H1 (cell line): Measurements from ENCODE around the gene FAM186B. TPM values are rescaled to one million over a fixed set of nuclear protein-coding genes. Genes with fewer than 3 reads are reported as not detected.

Experiments used
- JUND ChIP-seq: IDR thresholded peaks from 2 replicates; pipeline ENCODE4 v1.6.1; 2011; ENCODE audit warnings: mild to moderate bottlenecking, improper control_type of control experiment, low read length
- POLR2A ChIP-seq, 2 experiments: IDR thresholded peaks; 1 replicate in 1 of 2; 2 replicates in 1 of 2; pipeline ENCODE4 v1.6.1; 2011; ENCODE audit warnings: low read depth in 2 of 2, low read length in 2 of 2, mild to moderate bottlenecking in 2 of 2; ENCODE audit errors: control extremely low read depth in 1 of 2
- SIRT6 ChIP-seq: IDR thresholded peaks from one replicate; pipeline ENCODE4 v1.7.1; 2012; ENCODE audit warnings: low read length, inconsistent platforms
- TEAD4 ChIP-seq: IDR thresholded peaks from 2 replicates; pipeline ENCODE4 v1.6.1; 2012; ENCODE audit warnings: low read depth, low read length, inconsistent platforms, mixed read lengths
- polyA plus RNA-seq, 7 experiments: library from polyadenylated mRNA; depleted of rRNA in 3 of 7; stranded (reverse) in 5 of 7; unstranded in 2 of 7; fragments of >200 nt in 5 of 7; fragments of 200-250 nt in 2 of 7; gene quantifications; 1 replicate in 5 of 7; 2 replicates in 1 of 7; 4 replicates in 1 of 7; pipeline versions ENCODE4 v1.2.1 to v1.2.3, GENCODE V29; 2011 to 2013; ENCODE audit warnings: missing spikeins in 2 of 7, mixed read lengths in 2 of 7
- total RNA-seq: library from RNA; stranded (reverse); fragmentation: NEBNext Ultra II Directional; extraction: Animal tissue kit (Norgen Biotek cat#: 25700); gene quantifications from 2 replicates; pipeline ENCODE4 v1.2.1, GENCODE V29; 2021
- TF ChIP-seq, protein P1 (sequence below): IDR thresholded peaks from 2 replicates; pipeline ENCODE4 v1.6.1; 2012; ENCODE audit warnings: low read length, inconsistent platforms

The FAM186B gene
- total and polyA plus RNA-seq, 2 of the 8 experiments (the other 6 are each of a cell fraction or from before 2014, with no cell fraction given) = 0.12 to 0.73 TPM

DNA sequence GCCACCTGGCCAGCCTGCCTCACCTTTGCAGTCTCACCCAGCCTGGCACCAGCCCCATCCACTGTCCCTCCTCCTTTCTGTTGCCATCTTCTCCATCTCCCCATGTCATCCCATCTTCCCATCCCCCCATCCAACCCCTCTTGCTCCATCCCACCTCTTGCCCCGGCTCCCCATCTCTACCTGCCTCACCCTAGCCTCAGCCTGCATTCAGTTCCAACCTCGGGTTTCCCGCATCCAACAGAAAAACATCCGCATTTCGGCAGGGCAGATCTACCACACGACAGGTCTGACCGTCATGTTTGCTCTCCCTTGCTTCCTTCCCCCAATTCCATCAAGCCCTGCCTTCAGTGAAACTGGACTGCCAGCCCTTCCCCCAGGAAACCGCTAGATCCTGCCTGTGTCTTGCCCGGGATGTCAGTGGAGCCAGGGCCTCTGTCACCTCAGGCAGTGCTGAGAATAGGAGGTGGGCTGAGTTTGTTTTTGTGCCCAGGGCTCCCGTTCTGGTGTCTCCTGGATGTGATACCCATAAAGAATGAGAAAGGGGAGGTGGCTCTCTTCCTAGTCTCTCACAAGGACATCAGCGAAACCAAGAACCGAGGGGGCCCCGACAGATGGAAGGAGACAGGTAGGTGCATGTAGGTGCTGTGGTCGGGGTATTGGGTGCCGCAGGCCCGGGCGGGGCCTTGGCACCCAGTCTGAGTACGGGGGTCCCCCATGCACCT is 64.1 kb downstream of the FAM186B start (continued):
- TF ChIP-seq SIRT6 = no peak
- TF ChIP-seq TEAD4 = no peak
- no peak for TF ChIP-seq POLR2A (IDR thresholded peaks at IDR 0.05; ENCODE audit: control extremely low read depth in 1 of 2, low read depth in 2 of 2, low read length in 2 of 2)
- no peak for TF ChIP-seq JUND
- TF ChIP-seq, protein P1, sequence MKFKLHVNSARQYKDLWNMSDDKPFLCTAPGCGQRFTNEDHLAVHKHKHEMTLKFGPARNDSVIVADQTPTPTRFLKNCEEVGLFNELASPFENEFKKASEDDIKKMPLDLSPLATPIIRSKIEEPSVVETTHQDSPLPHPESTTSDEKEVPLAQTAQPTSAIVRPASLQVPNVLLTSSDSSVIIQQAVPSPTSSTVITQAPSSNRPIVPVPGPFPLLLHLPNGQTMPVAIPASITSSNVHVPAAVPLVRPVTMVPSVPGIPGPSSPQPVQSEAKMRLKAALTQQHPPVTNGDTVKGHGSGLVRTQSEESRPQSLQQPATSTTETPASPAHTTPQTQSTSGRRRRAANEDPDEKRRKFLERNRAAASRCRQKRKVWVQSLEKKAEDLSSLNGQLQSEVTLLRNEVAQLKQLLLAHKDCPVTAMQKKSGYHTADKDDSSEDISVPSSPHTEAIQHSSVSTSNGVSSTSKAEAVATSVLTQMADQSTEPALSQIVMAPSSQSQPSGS = no peak
- TF ChIP-seq, all 59 proteins: peak for 0
